Vagina (tissue), 2 donors: ENCODE measurements around the gene SHC4.

ENCODE experiments used
- CTCF ChIP-seq, 3 experiments: fragments of 450-650 bp in 2 of 3; fragments of 200-600 bp in 1 of 3; sonication (generic) in 1 of 3; IDR thresholded peaks; one replicate each; pipeline ENCODE4 v1.5.1; 2017 to 2019; ENCODE audit warnings: antibody characterized with exemption in 3 of 3, mild to moderate bottlenecking in 2 of 3, moderate library complexity in 2 of 3
- POLR2A ChIP-seq, 2 donors: fragments of 450-650 bp; IDR thresholded peaks; one replicate each; pipeline ENCODE4 v1.6.1; 2017; ENCODE audit warnings: antibody characterized with exemption in 2 of 2, mild to moderate bottlenecking in 2 of 2, moderate library complexity in 2 of 2
- POLR2AphosphoS5 ChIP-seq, 2 donors: sonication (generic); formaldehyde crosslinking; IDR thresholded peaks; one replicate each; pipeline ENCODE4 v1.9.0; 2017; ENCODE audit warnings: antibody characterized with exemption in 2 of 2, mild to moderate bottlenecking in 2 of 2, low read depth in 1 of 2; ENCODE audit not compliant: insufficient read depth in 1 of 2

DNA sequence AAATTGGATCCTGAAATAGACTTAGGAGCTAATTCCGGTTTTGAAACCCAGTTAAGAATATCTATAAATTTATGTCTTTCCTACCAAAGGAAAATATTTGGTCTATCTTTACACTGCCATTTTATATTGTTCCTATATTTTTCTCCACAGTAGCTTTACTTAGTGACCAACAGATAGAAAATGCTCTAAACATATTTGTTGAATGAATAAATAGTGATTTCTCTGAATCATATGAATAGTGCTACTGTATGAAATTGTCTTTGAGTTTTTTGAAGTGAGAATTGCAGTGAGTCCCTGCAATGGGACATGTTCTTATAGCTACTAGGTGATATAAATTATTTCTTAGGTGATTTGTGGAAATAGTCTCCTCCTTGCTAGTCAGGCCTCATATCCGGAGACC lies 104.3 kb downstream of the SHC4 start:
- no peak for TF ChIP-seq CTCF (IDR thresholded peaks at IDR 0.05)
- no peak for TF ChIP-seq POLR2A (IDR thresholded peaks at IDR 0.05)
- no peak for TF ChIP-seq POLR2AphosphoS5 (IDR thresholded peaks at IDR 0.05; ENCODE audit: insufficient read depth in 1 of 2, low read depth in 1 of 2)
